Measurements from ENCODE around the gene H3-3A. TPM values are rescaled to one million over a fixed set of nuclear protein-coding genes. Genes with fewer than 3 reads are reported as not detected.

H3-3A gene
- total and polyA plus RNA-seq, 10 of the 15 experiments (the other 5 are each of a cell fraction or from before 2014, with no cell fraction given): 215 to 486 (median 393) TPM

GRCh38 chr1:226083302-226084101 lies 21.0 kb downstream of the H3-3A start (continued):
- TF ChIP-seq SMARCA5 (IDR thresholded peaks at IDR 0.05): no peak
- TF ChIP-seq BACH1 (IDR thresholded peaks at IDR 0.05; ENCODE audit: borderline replicate concordance): peak; percentile 35; the same call in 1 of the 2 replicates
- TF ChIP-seq POLR2A (IDR thresholded peaks at IDR 0.05; ENCODE audit: low read depth, low read length): peak; percentile 70
- TF ChIP-seq GATAD2B (conservative IDR thresholded peaks at IDR 0.05; ENCODE audit: low read depth): peak; percentile 52; the same call in 1 of the 2 replicates
- TF ChIP-seq, protein P1, sequence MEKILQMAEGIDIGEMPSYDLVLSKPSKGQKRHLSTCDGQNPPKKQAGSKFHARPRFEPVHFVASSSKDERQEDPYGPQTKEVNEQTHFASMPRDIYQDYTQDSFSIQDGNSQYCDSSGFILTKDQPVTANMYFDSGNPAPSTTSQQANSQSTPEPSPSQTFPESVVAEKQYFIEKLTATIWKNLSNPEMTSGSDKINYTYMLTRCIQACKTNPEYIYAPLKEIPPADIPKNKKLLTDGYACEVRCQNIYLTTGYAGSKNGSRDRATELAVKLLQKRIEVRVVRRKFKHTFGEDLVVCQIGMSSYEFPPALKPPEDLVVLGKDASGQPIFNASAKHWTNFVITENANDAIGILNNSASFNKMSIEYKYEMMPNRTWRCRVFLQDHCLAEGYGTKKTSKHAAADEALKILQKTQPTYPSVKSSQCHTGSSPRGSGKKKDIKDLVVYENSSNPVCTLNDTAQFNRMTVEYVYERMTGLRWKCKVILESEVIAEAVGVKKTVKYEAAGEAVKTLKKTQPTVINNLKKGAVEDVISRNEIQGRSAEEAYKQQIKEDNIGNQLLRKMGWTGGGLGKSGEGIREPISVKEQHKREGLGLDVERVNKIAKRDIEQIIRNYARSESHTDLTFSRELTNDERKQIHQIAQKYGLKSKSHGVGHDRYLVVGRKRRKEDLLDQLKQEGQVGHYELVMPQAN (conservative IDR thresholded peaks at IDR 0.05): peak; percentile 49; the same call in 1 of the 2 replicates
- TF ChIP-seq EGR1 (IDR thresholded peaks at IDR 0.05; ENCODE audit: borderline replicate concordance in 1 of 2, low read depth in 2 of 2, low read length in 2 of 2): peak in 1 of 2 experiments; percentile 44; a peak in 1 of 3 replicates
- TF ChIP-seq NFYB (IDR thresholded peaks at IDR 0.05; ENCODE audit: insufficient read depth, low read depth, low read length): no peak
- TF ChIP-seq ETV6 (conservative IDR thresholded peaks at IDR 0.05 in 1 of 2, IDR thresholded peaks at IDR 0.05 in 1 of 2; ENCODE audit: borderline replicate concordance in 1 of 2, low read depth in 1 of 2): no peak
- peak; percentile 49; the same call in 1 of the 2 replicates for TF ChIP-seq TAF1 (IDR thresholded peaks at IDR 0.05; ENCODE audit: borderline replicate concordance, low read depth, low read length)
- no peak; the same call in 1 of the 2 replicates for TF ChIP-seq MXI1 (IDR thresholded peaks at IDR 0.05; ENCODE audit: low read depth, low read length)
- peak; percentile 82 for TF ChIP-seq USF2 (IDR thresholded peaks at IDR 0.05; ENCODE audit: borderline replicate concordance, low read depth, low read length)
- TF ChIP-seq PRDM15 (CRISPR knock-in tag; IDR thresholded peaks at IDR 0.05): 0 out of 2 replicates have a peak, but pooled peaks have one; percentile 57
- peak; percentile 66 to 94; a peak in 3 of 4 replicates for TF ChIP-seq BHLHE40 (IDR thresholded peaks at IDR 0.05; ENCODE audit: borderline replicate concordance in 1 of 2, low read depth in 2 of 2, low read length in 1 of 2)
- peak; percentile 98 for TF ChIP-seq RAD51 (IDR thresholded peaks at IDR 0.05)
- TF ChIP-seq SMAD1 (IDR thresholded peaks at IDR 0.05; ENCODE audit: low read depth, partially characterized antibody): no peak
- TF ChIP-seq POLR2AphosphoS5 (IDR thresholded peaks at IDR 0.05; ENCODE audit: low read length): 0 out of 2 replicates have a peak, but pooled peaks have one; percentile 31
- TF ChIP-seq, protein P2, sequence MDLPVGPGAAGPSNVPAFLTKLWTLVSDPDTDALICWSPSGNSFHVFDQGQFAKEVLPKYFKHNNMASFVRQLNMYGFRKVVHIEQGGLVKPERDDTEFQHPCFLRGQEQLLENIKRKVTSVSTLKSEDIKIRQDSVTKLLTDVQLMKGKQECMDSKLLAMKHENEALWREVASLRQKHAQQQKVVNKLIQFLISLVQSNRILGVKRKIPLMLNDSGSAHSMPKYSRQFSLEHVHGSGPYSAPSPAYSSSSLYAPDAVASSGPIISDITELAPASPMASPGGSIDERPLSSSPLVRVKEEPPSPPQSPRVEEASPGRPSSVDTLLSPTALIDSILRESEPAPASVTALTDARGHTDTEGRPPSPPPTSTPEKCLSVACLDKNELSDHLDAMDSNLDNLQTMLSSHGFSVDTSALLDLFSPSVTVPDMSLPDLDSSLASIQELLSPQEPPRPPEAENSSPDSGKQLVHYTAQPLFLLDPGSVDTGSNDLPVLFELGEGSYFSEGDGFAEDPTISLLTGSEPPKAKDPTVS (IDR thresholded peaks at IDR 0.05; ENCODE audit: low read depth, low read length): no peak
- no peak for TF ChIP-seq SUZ12 (IDR thresholded peaks at IDR 0.05; ENCODE audit: unreplicated experiment)
- 0 out of 2 replicates have a peak, but pooled peaks have one; percentile 52 for TF ChIP-seq SIN3A (IDR thresholded peaks at IDR 0.05; ENCODE audit: low read depth, low read length)
- peak; percentile 65 for TF ChIP-seq NR2F1 (conservative IDR thresholded peaks at IDR 0.05)
- TF ChIP-seq SREBF2 (IDR thresholded peaks at IDR 0.05; ENCODE audit: low read length): no peak

Data from GM12878 (cell line).